ENCODE measurements around the gene RUNX1.
A peak's percentile ranks its signal among the peaks of the same experiment; 100 is the strongest.

Gene RUNX1

GRCh38 chr21:34939673-34940331, 109.3 kb downstream of the RUNX1 start:
- DNase-seq: no peak

GRCh38 chr21:34938089-34938764, 110.9 kb downstream of the RUNX1 start:
- no peak for DNase-seq

- DNase-seq: no peak
Observed at GRCh38 chr21:34936883-34937563, 112.1 kb downstream of the RUNX1 start.

GRCh38 chr21:34936371-34936789, 112.7 kb downstream of the RUNX1 start:
- DNase-seq: peak; percentile 25

GRCh38 chr21:34935898-34936297, 113.2 kb downstream of the RUNX1 start:
- no peak for DNase-seq

- DNase-seq: no peak
Observed at GRCh38 chr21:34935452-34935851, 113.7 kb downstream of the RUNX1 start.

GRCh38 chr21:34934350-34934749, 114.8 kb downstream of the RUNX1 start:
- DNase-seq: no peak

GRCh38 chr21:34933609-34934335, 115.3 kb downstream of the RUNX1 start:
- no peak for DNase-seq

- DNase-seq: no peak
Observed at GRCh38 chr21:34932233-34932632, 116.9 kb downstream of the RUNX1 start.

GRCh38 chr21:34930971-34931370, 118.1 kb downstream of the RUNX1 start:
- DNase-seq: no peak

GRCh38 chr21:34928637-34929036, 120.5 kb downstream of the RUNX1 start:
- no peak for DNase-seq

- no peak for DNase-seq
Observed at GRCh38 chr21:34927992-34928391, 121.1 kb downstream of the RUNX1 start.

GRCh38 chr21:34926803-34927467, 122.2 kb downstream of the RUNX1 start:
- DNase-seq: no peak

- DNase-seq: no peak
Observed at GRCh38 chr21:34925597-34925996, 123.5 kb downstream of the RUNX1 start.

- DNase-seq: no peak
Observed at GRCh38 chr21:34924771-34925419, 124.2 kb downstream of the RUNX1 start.

- no peak for DNase-seq
Observed at GRCh38 chr21:34924194-34924593, 124.9 kb downstream of the RUNX1 start.

- DNase-seq: no peak
Observed at GRCh38 chr21:34923626-34924025, 125.5 kb downstream of the RUNX1 start.

- DNase-seq: no peak
Observed at GRCh38 chr21:34923202-34923601, 125.9 kb downstream of the RUNX1 start.

- no peak for DNase-seq
Observed at GRCh38 chr21:34922479-34922878, 126.6 kb downstream of the RUNX1 start.

GRCh38 chr21:34921151-34921550, 128.0 kb downstream of the RUNX1 start:
- no peak for DNase-seq

- no peak for DNase-seq
Observed at GRCh38 chr21:34919406-34919805, 129.7 kb downstream of the RUNX1 start.

- no peak for DNase-seq
Observed at GRCh38 chr21:34916446-34916845, 132.7 kb downstream of the RUNX1 start.

All from NCI-H2171 treated with DMSO at 0.1 percent for 48 hours (cell line).